Activated gamma-delta T cell (primary cell): ENCODE measurements around the gene HELT.
"Not testable (repeated sequence)": the region's sequence is repeated elsewhere in the genome, so short reads cannot be mapped to it uniquely, and the experiment has no call there.

Source experiments
- DNase-seq: peaks from one replicate; lab custom pipeline; 2025; lab: John Stamatoyannopoulos, UW
- total RNA-seq, 2 donors: gene quantifications; one replicate each; lab custom pipeline; 2026; lab: John Stamatoyannopoulos, UW

The HELT gene
- 0 reads per million in 2 donors for total RNA-seq

- no peak for DNase-seq
These were observed at the start of gene HELT for GRCh38 chr4:185017964-185018772. Gene HELT (plus strand): TSS chr4:185018490. CDS start chr4:185018929, 439 bp downstream.

GRCh38 chr4:184968784-184969201 is 49.5 kb upstream of the HELT start:
- DNase-seq, result no peak

- no peak for DNase-seq
These were observed 48.7 kb upstream of the HELT start for GRCh38 chr4:184969610-184970009.

- DNase-seq, result no peak
These were observed 45.3 kb upstream of the HELT start for GRCh38 chr4:184972991-184973390.

- DNase-seq, result not testable (repeated sequence)
These were observed 41.9 kb upstream of the HELT start for GRCh38 chr4:184976348-184976747.

- no peak for DNase-seq
These were observed 40.5 kb upstream of the HELT start for GRCh38 chr4:184977747-184978146.

- no peak for DNase-seq
These were observed 40.1 kb upstream of the HELT start for GRCh38 chr4:184978211-184978610.

- no peak for DNase-seq
These were observed 38.7 kb upstream of the HELT start for GRCh38 chr4:184979461-184980124.

- DNase-seq, result no peak
These were observed 38.0 kb upstream of the HELT start for GRCh38 chr4:184980261-184980660.

- DNase-seq, result peak; percentile 12
These were observed 34.5 kb upstream of the HELT start for GRCh38 chr4:184983672-184984356.

- DNase-seq, result no peak
These were observed 30.7 kb upstream of the HELT start for GRCh38 chr4:184987493-184988031.

- no peak for DNase-seq
These were observed 29.7 kb upstream of the HELT start for GRCh38 chr4:184988611-184989010.

- DNase-seq, result not testable (repeated sequence)
These were observed 29.0 kb upstream of the HELT start for GRCh38 chr4:184989283-184989682.

- DNase-seq, result not testable (repeated sequence)
These were observed 28.2 kb upstream of the HELT start for GRCh38 chr4:184990131-184990530.

GRCh38 chr4:184991860-184992259 is 26.4 kb upstream of the HELT start:
- no peak for DNase-seq

- DNase-seq, result no peak
These were observed 25.9 kb upstream of the HELT start for GRCh38 chr4:184992422-184992821.

- no peak for DNase-seq
These were observed 25.0 kb upstream of the HELT start for GRCh38 chr4:184993247-184993646.

GRCh38 chr4:184994010-184994622 is 24.2 kb upstream of the HELT start:
- DNase-seq, result no peak

- no peak for DNase-seq
These were observed 23.7 kb upstream of the HELT start for GRCh38 chr4:184994623-184995010.

- not testable (repeated sequence) for DNase-seq
These were observed 20.6 kb upstream of the HELT start for GRCh38 chr4:184997656-184998055.

GRCh38 chr4:185002784-185003183 is 15.5 kb upstream of the HELT start:
- DNase-seq, result no peak
